Vagina (tissue), 2 donors: ENCODE measurements around the gene ZNF555. TPM values are rescaled to one million over a fixed set of nuclear protein-coding genes. Genes with fewer than 3 reads are reported as not detected.

Source experiments
- DNase-seq, 2 donors: peaks; one replicate each; pipeline ENCODE4 v3.0.0-alpha.2; 2017; ENCODE audit errors: extremely low spot score in 2 of 2
- H3K27ac ChIP-seq: fragments of 200-600 bp; sonication (generic); one replicate; pipeline ENCODE4 v1.5.1; 2019
- H3K27me3 ChIP-seq: fragments of 200-600 bp; sonication (generic); one replicate; pipeline ENCODE4 v1.5.1; 2019
- H3K36me3 ChIP-seq, 2 donors: fragments of 200-600 bp; sonication (generic); one replicate each; pipeline ENCODE4 v1.5.1; 2017 to 2019
- H3K4me1 ChIP-seq: fragments of 200-600 bp; sonication (generic); one replicate; pipeline ENCODE4 v1.5.1; 2019
- H3K4me3 ChIP-seq, 2 donors: fragments of 200-600 bp; sonication (generic); 1 replicate in 1 of 2; 2 replicates in 1 of 2; pipeline ENCODE4 v1.5.1; 2016 to 2019
- H3K9me3 ChIP-seq: fragments of 200-600 bp; sonication (generic); one replicate; pipeline ENCODE4 v1.5.1; 2019
- POLR2A ChIP-seq, 2 donors: fragments of 450-650 bp; IDR thresholded peaks; one replicate each; pipeline ENCODE4 v1.6.1; 2017; ENCODE audit warnings: antibody characterized with exemption in 2 of 2, mild to moderate bottlenecking in 2 of 2, moderate library complexity in 2 of 2
- POLR2AphosphoS5 ChIP-seq, 2 donors: sonication (generic); formaldehyde crosslinking; IDR thresholded peaks; one replicate each; pipeline ENCODE4 v1.9.0; 2017; ENCODE audit warnings: antibody characterized with exemption in 2 of 2, mild to moderate bottlenecking in 2 of 2, low read depth in 1 of 2; ENCODE audit not compliant: insufficient read depth in 1 of 2
- intact Hi-C: fragments of 100-400 bp; cut with DNase I; formaldehyde crosslinking; loops from one replicate; pipeline ENCODE4 v1.15.1; 2023
- total RNA-seq: library from RNA; depleted of rRNA; stranded (reverse); fragments of >200 nt; gene quantifications from one replicate; pipeline ENCODE4 v1.2.3, GENCODE V29; 2016
- TF ChIP-seq, protein P1 (sequence below), 3 experiments: fragments of 450-650 bp in 2 of 3; fragments of 200-600 bp in 1 of 3; sonication (generic) in 1 of 3; IDR thresholded peaks; one replicate each; pipeline ENCODE4 v1.5.1; 2017 to 2019; ENCODE audit warnings: antibody characterized with exemption in 3 of 3, mild to moderate bottlenecking in 2 of 3, moderate library complexity in 2 of 3

ZNF555 gene
- total RNA-seq, 1 donor from 2014 or later = 3.7 TPM

DNA sequence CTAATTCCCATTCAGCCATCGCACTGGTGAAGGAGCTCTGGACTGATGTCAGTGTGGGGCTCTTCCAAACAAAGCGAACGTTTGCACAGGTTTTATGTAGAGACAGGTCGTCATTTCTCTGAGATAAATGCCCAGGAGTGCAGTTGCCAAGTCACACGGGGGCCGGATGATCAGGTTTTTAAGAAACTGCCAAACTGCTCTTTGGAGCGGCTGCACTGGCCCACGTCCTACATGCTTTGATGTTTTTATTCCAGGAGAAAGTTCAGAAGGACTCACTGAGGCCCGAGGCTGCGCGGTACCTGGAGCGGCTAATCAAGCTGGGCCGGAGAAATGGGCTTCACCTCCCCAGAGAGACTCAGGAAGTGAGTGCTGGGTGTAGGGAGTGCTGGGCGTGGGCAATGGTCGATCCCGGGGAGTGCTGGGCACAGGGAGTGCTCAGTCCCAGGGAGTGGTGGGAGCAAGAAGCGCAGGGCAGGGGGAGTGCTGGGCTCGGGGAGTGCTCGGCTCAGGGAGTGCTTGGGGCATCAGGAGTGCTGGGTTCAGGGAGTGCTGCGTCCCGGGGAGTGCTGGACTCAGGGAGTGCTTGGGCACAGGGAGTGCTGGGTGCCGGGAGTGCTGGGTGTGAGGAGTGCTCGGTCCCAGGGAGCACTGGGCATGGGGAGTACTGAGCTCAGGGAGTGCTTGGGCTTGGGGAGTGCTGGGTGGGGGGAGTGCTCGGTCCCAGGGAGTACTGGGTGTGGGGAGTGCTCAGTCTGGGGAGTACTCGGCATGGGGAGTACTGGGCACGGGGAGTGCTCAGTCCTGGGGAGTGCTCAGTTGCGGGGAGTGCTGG, 45.2 kb upstream of the ZNF555 start:
- Histone ChIP-seq H3K27me3 (no peaks in the 10 kb centered on the region), H3K4me3 (no peak overlapping the region), H3K36me3 (peaks cover 0 to 42% of the 10 kb centered on the region in 2 donors), H3K27ac (no peak overlapping the region), H3K4me1 (no peaks in the 10 kb centered on the region), H3K9me3 (no peaks in the 10 kb centered on the region)
- TF ChIP-seq, protein P1, sequence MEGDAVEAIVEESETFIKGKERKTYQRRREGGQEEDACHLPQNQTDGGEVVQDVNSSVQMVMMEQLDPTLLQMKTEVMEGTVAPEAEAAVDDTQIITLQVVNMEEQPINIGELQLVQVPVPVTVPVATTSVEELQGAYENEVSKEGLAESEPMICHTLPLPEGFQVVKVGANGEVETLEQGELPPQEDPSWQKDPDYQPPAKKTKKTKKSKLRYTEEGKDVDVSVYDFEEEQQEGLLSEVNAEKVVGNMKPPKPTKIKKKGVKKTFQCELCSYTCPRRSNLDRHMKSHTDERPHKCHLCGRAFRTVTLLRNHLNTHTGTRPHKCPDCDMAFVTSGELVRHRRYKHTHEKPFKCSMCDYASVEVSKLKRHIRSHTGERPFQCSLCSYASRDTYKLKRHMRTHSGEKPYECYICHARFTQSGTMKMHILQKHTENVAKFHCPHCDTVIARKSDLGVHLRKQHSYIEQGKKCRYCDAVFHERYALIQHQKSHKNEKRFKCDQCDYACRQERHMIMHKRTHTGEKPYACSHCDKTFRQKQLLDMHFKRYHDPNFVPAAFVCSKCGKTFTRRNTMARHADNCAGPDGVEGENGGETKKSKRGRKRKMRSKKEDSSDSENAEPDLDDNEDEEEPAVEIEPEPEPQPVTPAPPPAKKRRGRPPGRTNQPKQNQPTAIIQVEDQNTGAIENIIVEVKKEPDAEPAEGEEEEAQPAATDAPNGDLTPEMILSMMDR (IDR thresholded peaks at IDR 0.05) = no peak
- TF ChIP-seq POLR2AphosphoS5 (IDR thresholded peaks at IDR 0.05; ENCODE audit: insufficient read depth in 1 of 2, low read depth in 1 of 2) (no peak), POLR2A (IDR thresholded peaks at IDR 0.05) (no peak)
- DNase-seq = no peak
- intact Hi-C loops = no loop called here

DNA sequence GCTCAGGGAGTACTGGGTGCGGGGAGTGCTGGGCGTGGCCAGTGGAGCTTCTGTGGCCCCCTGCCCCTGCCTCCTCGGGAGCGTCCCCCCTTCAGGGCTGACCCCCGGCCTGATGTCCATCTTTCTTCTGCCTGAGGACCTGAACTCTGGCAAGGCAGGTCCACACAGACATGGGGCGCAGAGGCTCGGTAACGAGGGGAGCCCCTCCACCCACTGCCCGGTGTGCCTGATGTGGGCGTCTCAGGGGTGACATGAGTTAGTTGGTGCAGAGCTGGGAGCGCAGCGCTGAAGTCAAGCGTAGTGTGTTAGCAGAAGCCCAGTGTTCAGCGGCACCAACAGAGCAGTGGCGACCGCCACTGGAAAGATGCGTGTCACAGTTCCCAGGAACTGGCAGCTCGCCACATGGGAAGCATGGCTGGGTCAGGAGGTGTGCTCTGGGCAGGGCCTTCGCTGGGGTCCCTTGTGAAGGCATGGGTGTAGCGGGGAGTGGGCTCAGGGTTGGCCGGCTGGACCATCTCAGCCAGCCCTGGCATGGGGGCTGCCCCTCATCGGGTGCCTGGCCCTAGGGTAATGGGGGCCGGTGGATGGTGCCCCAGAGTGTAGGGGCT, 44.5 kb upstream of the ZNF555 start:
- H3K4me1 ChIP-seq = no peaks in the 10 kb centered on the region
- H3K36me3 ChIP-seq = peaks cover 0 to 46% of the 10 kb centered on the region in 2 donors
- no peak overlapping the region for H3K4me3 ChIP-seq
- no peak for DNase-seq
- intact Hi-C loops = no loop called here
- no peaks in the 10 kb centered on the region for H3K27me3 ChIP-seq
- TF ChIP-seq POLR2AphosphoS5 (IDR thresholded peaks at IDR 0.05; ENCODE audit: insufficient read depth in 1 of 2, low read depth in 1 of 2) (no peak), POLR2A (IDR thresholded peaks at IDR 0.05) (no peak)
- TF ChIP-seq, protein P1 (IDR thresholded peaks at IDR 0.05) = no peak
- no peaks in the 10 kb centered on the region for H3K9me3 ChIP-seq
- no peak overlapping the region for H3K27ac ChIP-seq

DNA sequence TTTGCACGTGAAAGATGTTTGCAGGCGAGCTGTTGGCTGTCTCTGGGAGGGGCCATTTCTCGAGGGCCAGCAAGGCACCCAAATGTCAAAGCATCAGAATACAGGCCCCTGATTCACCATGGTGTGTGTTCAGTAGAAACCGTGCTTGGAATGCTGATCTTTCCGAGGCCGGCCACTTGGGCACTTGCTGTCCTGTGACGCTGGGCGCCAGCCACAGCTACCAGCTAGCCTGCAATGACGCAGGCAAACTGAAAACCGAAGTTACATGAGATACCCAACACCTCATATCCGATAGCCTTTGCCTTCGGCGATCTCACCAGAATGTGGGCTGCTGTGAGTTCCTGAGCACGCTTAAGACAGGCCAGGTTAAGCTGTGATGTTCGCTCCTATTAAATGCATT, 44.0 kb upstream of the ZNF555 start:
- DNase-seq = no peak
- Histone ChIP-seq H3K4me3 (no peak overlapping the region), H3K27ac (no peak overlapping the region), H3K36me3 (peaks cover 0 to 45% of the 10 kb centered on the region in 2 donors), H3K27me3 (no peaks in the 10 kb centered on the region), H3K4me1 (no peaks in the 10 kb centered on the region), H3K9me3 (no peaks in the 10 kb centered on the region)
- TF ChIP-seq, protein P1 (IDR thresholded peaks at IDR 0.05) = no peak
- TF ChIP-seq POLR2A (IDR thresholded peaks at IDR 0.05) (no peak), POLR2AphosphoS5 (IDR thresholded peaks at IDR 0.05; ENCODE audit: insufficient read depth in 1 of 2, low read depth in 1 of 2) (no peak)
- intact Hi-C loops = no loop called here

DNA sequence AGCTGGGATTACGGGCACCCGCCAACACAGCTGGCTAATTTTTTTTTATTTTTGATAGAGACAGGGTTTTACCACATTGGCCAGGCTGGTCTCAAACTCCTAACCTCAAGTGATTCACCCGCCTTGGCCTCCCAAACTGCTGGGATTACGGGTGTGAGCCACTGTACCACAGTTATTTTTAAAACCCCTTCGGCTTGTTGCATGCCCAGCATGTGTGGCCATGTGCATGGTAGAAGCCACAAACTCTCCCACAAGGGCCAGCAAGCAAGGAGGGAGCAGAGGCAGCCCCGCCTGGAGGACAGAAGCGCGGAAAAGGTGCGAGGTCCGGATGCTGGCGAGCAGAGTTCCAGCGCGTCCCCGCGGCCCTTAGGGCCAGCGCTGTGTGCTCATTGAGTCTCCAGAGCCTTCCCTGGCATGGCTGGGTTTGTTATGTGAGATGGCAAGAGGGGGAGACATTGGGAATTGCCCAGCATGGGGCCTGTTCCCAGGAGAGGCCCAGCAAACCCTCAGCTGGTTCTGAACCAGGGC, 43.1 kb upstream of the ZNF555 start:
- DNase-seq = no peak
- Histone ChIP-seq H3K27me3 (no peaks in the 10 kb centered on the region), H3K4me1 (no peaks in the 10 kb centered on the region), H3K9me3 (no peaks in the 10 kb centered on the region), H3K4me3 (no peak overlapping the region), H3K36me3 (peaks cover 0 to 37% of the 10 kb centered on the region in 2 donors), H3K27ac (no peak overlapping the region)
- intact Hi-C loops = no loop called here
- TF ChIP-seq, protein P1 (IDR thresholded peaks at IDR 0.05) = no peak
- TF ChIP-seq POLR2AphosphoS5 (IDR thresholded peaks at IDR 0.05; ENCODE audit: insufficient read depth in 1 of 2, low read depth in 1 of 2) (no peak), POLR2A (IDR thresholded peaks at IDR 0.05) (no peak)
